Skin epidermis (tissue), 12 donors: ENCODE measurements around the gene MSLN.

ENCODE experiments used
- H3K27ac ChIP-seq, 21 experiments: fragments of 200-600 bp; sonication (generic) in 11 of 21; one replicate each; pipeline ENCODE4 v1.5.0; 2020; ENCODE audit warnings: mild to moderate bottlenecking in 3 of 21, inconsistent platforms in 2 of 21, moderate library complexity in 2 of 21
- H3K4me3 ChIP-seq, 7 experiments: fragments of 200-600 bp; sonication (generic) in 2 of 7; one replicate each; pipeline ENCODE4 v1.5.0; 2020; ENCODE audit warnings: inconsistent platforms in 2 of 7, mild to moderate bottlenecking in 2 of 7, moderate library complexity in 1 of 7

MSLN gene

DNA sequence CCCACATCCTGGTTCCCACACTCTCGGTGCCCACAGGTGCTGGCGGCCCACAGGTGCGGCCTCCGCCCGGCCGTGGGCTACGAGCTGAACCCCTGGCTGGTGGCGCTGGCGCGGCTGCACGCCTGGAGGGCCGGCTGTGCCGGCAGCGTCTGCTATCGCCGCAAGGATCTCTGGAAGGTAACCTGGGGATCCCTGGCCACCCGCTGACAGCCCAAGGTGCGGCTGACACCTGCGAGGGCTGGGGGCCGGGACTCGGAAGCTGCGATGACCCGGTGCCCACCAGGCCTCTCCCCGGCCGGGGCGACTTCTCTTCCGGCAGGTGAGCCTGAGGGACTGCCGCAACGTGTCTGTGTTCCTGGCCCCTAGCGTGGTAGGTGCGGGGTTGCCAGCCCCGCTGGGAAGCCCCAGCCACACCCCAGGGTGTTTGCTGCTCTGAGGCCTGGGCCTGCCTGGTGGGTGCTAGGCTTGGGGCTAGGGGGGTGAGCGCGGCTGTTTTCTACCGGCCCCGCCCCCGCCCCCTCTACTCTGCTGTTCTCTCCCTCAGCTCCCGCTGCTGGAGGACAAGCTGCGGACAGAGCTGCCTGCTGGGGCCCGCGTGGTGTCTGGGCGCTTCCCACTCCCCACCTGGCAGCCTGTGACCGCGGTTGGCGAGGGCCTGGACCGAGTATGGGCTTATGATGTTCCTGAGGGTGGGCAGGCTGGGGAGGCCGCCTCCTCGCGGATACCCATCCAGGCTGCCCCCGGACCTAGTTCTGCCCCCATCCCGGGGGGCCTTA is 38.6 kb upstream of the MSLN start:
- Histone ChIP-seq H3K4me3 (peak overlapping the region; percentile 49 to 77 (median 67)), H3K27ac (peak overlapping the region in 16 of 21 experiments; percentile 58 to 91 (median 83))

DNA sequence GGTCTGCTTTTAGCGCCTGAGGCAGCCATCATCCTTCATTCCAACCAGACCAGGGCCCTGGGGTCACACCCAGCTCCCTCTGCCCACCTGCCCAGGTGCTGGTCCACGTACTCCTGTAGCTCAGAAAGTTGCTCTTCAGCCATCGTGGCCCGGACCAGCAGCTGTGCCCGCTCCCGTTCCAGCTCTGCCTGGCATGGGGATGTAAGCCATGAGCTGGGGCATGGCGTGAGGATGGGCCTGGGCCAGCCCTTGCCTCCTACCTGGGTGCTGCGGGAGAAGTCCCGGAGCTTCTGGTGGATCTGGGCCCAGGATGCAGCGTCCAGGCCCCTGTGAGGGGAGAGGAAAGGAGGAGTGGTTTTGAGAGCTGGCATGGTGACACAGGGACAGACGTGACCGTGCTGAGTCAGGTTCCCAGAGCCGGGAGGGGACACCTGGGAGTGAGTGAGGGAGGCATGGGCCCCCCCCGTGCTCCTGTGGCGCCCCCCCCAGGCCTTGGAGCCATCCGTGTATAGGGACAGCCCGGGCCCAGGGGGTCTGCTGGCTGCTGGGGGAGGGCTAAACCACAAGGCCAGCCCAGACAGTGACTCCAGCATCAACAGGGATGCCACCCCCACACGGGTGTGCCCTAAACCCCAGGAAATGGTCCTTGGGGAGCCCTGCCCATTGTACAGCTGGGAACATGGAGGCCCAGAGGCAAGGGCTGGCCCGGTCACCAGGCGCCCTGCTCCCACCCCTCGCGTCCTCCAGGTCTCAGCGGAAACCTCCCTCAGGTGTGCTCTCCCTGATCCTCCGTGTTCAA is 37.5 kb upstream of the MSLN start:
- H3K4me3 ChIP-seq, result no peak overlapping the region
- peak overlapping the region in 1 of 21 experiments; percentile 26 for H3K27ac ChIP-seq

DNA sequence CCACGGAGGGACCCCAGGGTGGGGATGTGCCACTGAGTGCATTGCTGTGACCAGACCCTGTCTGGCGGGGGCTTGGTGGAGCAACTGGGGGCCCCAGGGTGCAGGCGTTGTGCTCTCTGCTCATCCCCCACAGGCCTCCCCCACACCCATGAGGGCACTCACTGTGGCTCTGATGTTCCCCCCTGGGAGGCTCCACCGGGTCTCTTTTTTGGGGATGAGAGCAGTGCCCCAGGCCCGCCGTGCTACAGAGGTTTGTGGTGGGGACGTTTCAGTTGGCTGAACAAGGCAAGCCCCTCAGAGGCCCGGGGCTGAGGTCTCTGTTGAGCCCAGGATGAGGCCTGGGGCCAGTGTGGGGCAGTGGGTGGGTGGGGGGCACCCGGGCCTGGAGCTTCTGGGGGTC is 36.8 kb upstream of the MSLN start:
- no peak overlapping the region for H3K27ac ChIP-seq
- H3K4me3 ChIP-seq, result no peak overlapping the region

DNA sequence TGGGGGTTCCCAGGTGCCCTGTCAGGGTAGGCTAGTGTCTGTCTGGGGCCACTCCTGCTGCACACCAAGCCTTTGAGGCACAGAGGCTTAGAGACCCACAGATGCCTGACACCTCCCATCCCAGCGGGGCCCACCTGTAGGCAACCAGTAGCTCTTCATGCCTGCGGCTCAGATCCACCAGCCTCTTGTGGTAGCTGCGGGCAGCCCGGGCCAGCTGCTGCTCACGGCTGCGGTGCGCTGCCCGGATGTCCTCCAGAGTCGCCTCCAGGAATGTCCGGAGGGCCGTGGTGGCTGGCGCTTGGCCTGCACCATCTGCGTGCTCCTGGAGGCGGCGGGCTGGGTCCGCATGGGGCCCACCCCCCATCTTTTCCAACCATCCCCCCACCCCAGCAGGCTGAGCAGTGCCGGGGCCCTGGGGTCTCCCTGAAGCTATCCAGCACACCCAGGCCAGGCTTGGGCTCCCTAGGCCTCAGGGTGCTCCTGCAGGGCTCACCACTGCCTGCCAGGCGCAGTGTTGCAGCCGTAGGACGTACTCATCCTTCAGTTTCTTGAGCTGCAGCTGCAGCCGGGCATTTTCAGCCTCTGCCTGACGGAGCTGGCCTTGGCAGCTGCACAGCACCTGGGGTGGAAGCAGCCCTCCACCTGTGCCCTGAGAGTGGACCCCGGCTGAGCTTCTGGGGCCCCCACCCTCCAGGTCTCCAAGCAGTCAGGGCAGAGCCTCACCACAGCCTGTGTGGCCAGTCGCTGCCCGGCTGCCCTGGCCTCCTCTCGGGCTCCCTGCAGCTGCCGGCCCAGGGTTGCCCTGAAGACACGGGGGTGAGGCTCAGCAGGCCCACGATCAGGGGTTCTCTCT is 36.1 kb upstream of the MSLN start:
- H3K27ac ChIP-seq, result no peak overlapping the region

DNA sequence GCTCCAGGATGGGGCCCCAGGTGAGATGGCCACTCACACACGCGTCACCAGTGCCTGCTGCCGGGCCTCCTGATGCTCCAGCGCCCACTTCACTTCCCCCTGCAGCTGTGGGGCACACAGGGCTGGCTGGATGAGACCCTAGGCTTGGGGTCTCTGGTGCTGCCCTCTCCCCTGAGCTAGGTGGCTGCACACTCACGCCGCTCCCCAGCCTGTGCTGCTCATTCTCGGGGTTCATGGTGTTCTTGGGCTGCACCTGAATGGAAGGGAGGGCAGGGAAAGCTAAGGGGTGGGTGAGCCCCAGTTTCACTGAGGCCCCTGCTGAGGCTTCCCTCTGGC is 35.5 kb upstream of the MSLN start:
- H3K4me3 ChIP-seq, result no peak overlapping the region
- H3K27ac ChIP-seq, result no peak overlapping the region

More for the DNA sequence above, 36.1 kb upstream of the MSLN start:
- H3K4me3 ChIP-seq, result no peak overlapping the region

DNA sequence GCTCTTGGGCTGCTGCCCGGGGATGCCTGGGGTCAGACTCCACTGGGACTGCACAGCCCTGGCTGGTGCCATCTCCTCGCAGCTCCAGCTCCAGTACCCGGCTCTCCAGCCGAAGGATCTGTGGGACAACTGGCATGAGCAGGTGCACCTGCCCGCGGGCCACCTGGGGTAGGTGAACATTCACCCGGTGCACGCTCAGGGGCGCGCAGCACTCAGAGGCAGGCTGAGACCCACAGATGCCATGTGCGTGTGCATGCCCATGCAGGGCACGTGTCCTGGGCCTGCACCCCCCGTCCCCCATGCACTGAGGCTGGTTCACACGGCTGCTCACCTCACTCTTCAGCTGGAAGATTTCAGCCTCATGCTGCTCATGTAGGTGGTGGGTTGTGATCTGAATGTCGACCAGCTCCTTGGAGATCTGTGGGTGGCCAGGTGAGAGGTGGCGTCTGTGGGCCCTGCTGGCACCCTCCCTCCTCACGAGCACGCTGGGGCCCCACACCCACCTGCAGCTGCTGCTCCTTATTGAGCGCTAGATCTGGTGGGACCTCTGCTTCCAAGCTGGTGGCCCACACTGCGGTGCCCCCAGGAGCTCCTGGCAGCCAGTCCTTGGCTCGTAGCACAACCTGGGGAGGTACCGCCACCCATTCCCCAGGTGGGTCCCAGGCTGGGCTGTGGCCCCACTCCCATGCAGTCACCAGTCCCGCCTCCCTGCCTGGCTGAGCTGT is 34.9 kb upstream of the MSLN start:
- no peak overlapping the region for H3K27ac ChIP-seq
- H3K4me3 ChIP-seq, result no peak overlapping the region

DNA sequence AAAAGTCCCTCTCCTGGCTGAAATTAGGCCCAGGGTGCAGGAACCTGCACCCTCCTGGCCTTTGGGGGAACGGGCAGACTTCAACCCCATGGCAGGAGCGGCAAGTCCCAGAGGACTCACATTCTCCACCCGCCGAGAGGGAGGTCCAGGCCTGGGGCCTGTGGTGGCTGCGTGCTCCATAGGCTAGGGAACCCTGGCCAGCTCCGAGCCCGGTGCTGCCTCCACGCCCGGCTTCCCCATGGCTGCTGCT is 34.4 kb upstream of the MSLN start:
- peak overlapping the region in 1 of 7 experiments; percentile 36 for H3K4me3 ChIP-seq
- H3K27ac ChIP-seq, result no peak overlapping the region

DNA sequence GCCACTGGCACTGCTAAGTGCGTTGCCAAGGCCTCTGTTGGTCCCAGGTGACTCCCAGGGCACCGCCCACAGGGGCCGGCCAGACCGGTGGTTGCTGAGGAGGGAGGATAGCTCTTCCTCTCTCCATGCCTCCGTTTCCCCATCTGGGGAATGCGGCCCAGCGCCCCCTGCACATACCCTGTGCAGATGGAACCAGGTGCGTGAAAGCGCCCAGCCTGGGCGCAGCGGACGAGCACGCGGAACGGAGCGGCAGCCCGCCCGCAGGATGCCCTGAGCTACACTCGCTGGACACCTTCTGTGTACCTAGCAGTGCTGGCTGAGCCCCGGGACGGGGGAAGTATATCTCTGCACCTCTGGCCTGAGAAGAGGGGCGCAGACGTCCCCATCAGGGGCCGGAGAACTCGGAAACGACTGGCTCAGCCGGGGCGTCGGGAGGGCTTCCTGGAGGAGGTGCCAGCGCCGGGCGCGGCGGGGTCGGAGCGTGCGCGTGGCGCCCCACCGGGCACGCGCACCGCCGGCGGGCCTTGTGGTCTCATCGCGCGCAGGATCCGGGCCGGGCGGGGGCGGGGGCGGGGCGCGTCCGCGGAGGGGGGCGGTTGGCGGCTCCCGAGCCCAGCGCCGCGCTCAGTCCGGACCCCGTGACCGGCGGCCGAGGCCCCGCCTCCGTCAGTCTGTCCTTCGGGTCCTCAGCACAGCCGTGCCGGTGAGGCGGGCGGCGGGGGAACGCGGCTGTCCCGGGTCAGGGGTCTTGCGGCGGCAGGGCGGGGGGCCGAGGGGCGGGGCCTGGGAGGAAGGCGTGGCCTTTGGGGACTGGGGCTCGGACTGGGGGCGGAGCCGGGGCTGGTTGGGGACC is 33.9 kb upstream of the MSLN start, which contains the start of the genes CCDC78 and HAGHL:
Gene CCDC78 (minus strand): TSS at position 6 of the 853 bp plus-strand sequence. CDS start 76 bp downstream, outside the sequence.
Gene HAGHL (plus strand): TSS at position 669 of the 853 bp plus-strand sequence. CDS start 404 bp downstream, outside the sequence.
- peak within 1 kb of the TSS; percentile 31 to 49 (median 39) for H3K4me3 ChIP-seq

DNA sequence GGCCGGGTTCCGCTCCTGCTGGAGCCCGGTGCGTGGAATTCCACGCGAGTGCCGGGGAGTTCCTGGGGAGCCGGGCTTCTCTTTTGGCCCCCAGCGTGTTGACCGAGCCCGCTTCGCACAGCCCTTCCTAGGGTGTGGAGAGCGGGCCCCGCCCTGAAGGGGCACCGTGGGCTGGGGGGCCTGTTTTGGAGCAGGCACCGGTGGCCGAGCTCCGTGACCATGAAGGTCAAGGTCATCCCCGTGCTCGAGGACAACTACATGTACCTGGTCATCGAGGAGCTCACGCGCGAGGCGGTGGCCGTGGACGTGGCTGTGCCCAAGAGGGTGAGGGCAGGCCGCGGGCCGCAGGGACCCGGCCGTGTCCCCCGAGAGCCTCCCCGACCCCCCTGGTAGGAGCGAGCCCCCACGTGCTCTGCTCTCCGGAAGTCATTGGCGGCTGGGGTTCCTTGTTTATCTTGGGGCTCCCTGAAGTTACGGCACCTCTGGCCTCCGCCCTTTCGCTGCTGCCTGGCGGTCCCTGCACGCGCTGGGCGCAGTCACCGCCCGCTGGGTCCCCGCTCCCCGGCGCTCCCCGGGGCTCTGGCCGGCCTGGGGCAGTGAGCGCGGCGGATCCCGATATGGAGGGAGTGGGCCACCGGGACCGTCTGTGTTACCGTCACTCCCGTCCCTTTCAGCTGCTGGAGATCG is 33.1 kb upstream of the MSLN start:
- Histone ChIP-seq H3K27ac (peak overlapping the region in 13 of 21 experiments; percentile 1 to 72 (median 53)), H3K4me3 (peak overlapping the region; percentile 31 to 49 (median 39))

More for the DNA sequence above, 33.9 kb upstream of the MSLN start, which contains the start of the genes CCDC78 and HAGHL:
- peak within 1 kb of the TSS in 13 of 21 experiments; percentile 1 to 72 (median 53) for H3K27ac ChIP-seq

DNA sequence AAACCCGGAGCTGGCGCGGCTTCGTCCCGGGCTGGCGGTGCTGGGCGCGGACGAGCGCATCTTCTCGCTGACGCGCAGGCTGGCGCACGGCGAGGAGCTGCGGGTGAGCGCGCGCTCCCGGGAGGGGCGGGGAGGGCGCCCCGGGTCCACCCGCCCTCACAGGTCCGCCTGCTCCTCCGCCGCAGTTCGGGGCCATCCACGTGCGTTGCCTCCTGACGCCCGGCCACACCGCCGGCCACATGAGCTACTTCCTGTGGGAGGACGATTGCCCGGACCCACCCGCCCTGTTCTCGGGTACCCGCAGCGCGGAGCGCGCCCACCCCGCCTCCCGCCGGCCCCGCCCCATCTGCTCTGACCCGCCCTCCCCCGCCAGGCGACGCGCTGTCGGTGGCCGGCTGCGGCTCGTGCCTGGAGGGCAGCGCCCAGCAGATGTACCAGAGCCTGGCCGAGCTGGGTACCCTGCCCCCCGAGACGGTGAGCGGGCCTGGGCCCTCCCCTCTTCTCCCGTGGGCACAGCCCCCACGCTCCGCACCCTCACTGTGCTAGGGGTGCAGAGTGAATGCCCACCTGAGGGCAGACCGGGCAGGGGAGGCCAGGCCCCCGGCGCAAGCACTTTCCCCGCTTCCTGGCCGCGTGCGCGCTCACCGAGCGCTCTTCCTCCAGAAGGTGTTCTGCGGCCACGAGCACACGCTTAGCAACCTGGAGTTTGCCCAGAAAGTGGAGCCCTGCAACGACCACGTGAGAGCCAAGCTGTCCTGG is 32.2 kb upstream of the MSLN start:
- Histone ChIP-seq H3K4me3 (peak overlapping the region; percentile 31 to 49 (median 39)), H3K27ac (peak overlapping the region in 9 of 21 experiments; percentile 1 to 67 (median 54))

DNA sequence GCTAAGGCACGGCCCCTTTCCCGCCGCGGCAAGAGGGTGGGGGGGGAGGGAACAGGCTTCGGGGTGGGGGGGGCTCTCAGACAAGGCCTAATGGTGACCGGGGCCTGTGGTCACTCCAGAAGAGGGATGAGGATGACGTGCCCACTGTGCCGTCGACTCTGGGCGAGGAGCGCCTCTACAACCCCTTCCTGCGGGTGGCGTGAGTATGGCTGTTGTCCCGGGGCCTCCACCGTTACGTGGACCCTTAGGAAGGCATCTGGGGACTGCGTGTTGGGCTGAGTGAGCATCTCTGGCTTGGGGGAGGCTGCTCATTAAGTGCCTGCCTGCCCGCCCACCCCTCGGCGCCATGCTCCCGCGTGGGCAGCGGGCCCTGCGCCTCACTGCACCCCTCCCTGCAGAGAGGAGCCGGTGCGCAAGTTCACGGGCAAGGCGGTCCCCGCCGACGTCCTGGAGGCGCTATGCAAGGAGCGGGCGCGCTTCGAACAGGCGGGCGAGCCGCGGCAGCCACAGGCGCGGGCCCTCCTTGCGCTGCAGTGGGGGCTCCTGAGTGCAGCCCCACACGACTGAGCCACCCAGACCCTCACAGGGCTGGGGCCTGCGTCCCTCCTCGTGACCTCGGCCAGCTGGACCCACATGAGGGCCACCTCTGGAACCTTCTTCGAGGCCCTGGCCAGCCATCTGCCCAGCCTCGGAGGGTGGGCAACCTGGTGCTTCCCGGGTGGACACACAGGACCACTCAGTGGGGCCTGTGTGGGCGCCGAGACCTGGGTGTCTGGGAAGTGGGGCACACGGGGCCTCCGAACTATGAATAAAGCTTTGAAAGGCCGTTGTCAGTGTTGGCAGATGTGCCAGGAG is 31.4 kb upstream of the MSLN start:
- peak overlapping the region in 1 of 7 experiments; percentile 46 for H3K4me3 ChIP-seq
- H3K27ac ChIP-seq, result no peak overlapping the region

DNA sequence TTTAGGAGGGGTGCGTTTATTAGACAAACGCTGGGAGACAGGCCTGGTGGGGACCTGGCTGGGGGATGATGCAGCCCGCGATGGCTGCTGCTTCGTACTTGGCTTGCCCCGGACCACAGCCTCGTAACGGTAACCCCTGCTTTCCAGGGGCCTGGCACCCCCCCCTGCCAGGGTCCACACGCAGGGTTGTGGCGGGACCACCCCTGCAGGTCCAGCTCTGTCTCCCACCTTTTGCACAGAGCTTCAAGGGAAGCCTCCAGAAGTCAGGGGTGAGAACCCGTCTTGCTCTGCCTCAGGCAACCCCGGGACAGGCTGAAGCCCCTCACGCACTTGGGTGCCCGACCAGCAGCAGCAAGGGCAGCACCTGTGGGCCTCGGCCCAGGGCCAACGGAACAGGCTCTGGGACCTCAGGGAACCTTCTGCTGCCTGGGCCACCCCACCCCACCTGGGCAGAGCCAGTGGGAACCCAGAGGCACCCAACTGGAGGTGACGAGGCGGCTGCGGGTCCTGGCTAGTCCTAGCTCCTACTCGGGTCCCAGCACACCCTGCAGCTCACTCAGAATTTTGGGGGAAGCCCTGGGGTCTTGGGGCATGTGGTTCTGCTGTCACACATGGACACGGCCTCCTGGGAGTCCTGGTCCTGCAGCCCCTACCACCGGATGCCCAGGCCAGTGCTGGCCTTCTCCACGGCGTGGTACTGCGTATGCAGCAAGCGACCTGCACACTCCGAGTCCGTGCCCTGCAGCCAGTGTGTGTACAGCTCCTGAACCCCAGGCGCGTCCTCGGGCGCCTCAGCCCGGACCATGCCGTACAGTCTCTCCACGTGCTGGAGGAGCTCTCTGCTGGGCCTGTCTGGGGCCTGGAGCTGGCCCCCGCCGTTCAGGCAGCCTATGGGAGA is 30.5 kb upstream of the MSLN start:
- H3K27ac ChIP-seq, result no peak overlapping the region

DNA sequence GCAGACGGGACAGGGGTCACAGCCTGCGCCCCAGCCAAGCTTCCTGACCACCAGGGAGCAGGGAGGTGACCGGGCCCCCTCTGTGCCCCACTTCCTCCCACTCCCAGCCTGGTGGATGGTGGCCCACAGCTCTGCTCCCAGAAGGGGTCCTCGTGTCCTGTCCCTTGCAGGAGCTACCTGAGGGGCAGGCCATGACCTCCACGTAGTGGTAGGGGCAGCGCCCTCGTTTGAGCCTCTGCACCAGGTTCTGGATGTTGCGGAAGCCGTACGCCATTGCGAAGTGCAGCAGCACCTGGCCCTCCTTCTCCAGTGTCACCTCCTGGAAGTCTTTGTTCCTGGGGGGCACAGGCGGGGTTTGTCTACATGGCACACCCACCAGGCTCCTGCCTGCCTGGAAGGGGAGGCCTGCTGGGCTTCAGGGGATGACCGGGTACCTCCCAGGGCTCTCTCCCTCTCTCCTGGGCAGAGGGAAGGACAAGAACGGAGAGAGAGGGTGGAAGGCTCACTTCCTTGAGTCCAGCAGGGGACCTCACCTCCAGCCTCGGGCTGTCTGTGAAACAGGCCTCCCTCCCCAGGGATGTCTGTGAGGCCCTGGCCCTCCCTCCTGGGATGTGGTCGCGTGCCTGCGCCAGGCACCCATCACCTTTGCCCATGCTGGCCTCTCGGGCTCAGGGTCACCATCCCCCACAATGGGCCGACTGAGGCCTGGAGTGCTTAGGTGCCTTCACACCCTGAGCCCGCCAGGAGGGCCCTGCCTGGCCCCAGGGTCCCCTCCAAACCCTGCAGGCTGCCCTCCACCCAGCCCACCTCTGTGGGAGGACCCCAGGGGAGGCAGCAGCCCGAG is 29.6 kb upstream of the MSLN start:
- Histone ChIP-seq H3K27ac (no peak overlapping the region), H3K4me3 (no peak overlapping the region)

More for the DNA sequence above, 30.5 kb upstream of the MSLN start:
- no peak overlapping the region for H3K4me3 ChIP-seq

DNA sequence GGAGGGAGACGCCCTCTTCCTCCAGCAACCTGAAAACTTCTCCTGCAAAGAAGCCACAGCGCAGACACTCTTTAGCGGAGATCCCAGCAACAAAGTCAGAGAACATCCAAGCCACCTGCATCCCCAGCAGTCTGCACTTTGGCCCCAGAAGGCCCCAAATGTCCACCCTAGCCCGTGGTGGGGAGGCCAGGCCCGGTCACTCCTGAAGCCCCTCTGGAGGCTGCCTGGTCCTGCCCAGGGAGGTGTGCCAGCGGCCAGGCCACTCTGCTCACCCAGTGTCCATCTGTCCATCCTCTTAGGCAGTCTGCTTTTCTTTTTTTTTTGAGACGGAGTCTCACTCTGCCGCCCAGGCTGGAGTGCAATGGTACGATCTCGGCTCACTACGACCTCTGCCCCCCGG is 28.2 kb upstream of the MSLN start:
- Histone ChIP-seq H3K27ac (no peak overlapping the region), H3K4me3 (no peak overlapping the region)
